Activated T-cell treated with anti-CD3 and anti-CD28 coated beads, Interleukin-2, amount 50 U/mL, for 24 hours (primary cell): ENCODE results near the gene TMEM45A.

ENCODE experiments used
- DNase-seq: peaks from one replicate; pipeline ENCODE4 v3.0.0-alpha.2; 2020
- H3K27ac Mint-ChIP-seq: 2 replicates; pipeline ENCODE4 v1.8.0; 2020; ENCODE audit warnings: mild to moderate bottlenecking, mixed read lengths
- H3K27me3 Mint-ChIP-seq: 2 replicates; pipeline ENCODE4 v1.8.0; 2020; ENCODE audit warnings: mixed read lengths
- H3K36me3 Mint-ChIP-seq: 2 replicates; pipeline ENCODE4 v1.8.0; 2020; ENCODE audit warnings: low read depth, mixed read lengths
- H3K4me1 Mint-ChIP-seq: 2 replicates; pipeline ENCODE4 v1.8.0; 2020; ENCODE audit warnings: low read depth, mixed read lengths
- H3K4me3 Mint-ChIP-seq: 2 replicates; pipeline ENCODE4 v1.8.0; 2020; ENCODE audit warnings: mild to moderate bottlenecking, moderate library complexity, mixed read lengths
- H3K9me3 Mint-ChIP-seq: 2 replicates; pipeline ENCODE4 v1.8.0; 2020; ENCODE audit warnings: mixed read lengths

TMEM45A gene

GRCh38 chr3:100516232-100516631 lies 23.8 kb downstream of the TMEM45A start:
- no peaks in the 10 kb centered on the region for H3K36me3 Mint-ChIP-seq
- no peaks in the 10 kb centered on the region for H3K4me1 Mint-ChIP-seq
- no peaks in the 10 kb centered on the region for H3K9me3 Mint-ChIP-seq
- no peaks in the 10 kb centered on the region for H3K27me3 Mint-ChIP-seq
- DNase-seq = no peak
- H3K27ac Mint-ChIP-seq = no peak overlapping the region
- H3K4me3 Mint-ChIP-seq = no peak overlapping the region

GRCh38 chr3:100516838-100517237 lies 24.4 kb downstream of the TMEM45A start:
- Mint-ChIP-seq H3K4me3 (no peak overlapping the region), H3K9me3 (no peaks in the 10 kb centered on the region), H3K36me3 (no peaks in the 10 kb centered on the region), H3K4me1 (no peaks in the 10 kb centered on the region), H3K27me3 (no peaks in the 10 kb centered on the region), H3K27ac (no peak overlapping the region)
- DNase-seq = no peak

GRCh38 chr3:100517276-100517675 lies 24.9 kb downstream of the TMEM45A start:
- Mint-ChIP-seq H3K4me1 (no peaks in the 10 kb centered on the region), H3K27ac (no peak overlapping the region), H3K36me3 (no peaks in the 10 kb centered on the region), H3K9me3 (no peaks in the 10 kb centered on the region), H3K4me3 (no peak overlapping the region), H3K27me3 (no peaks in the 10 kb centered on the region)
- DNase-seq = no peak

GRCh38 chr3:100518244-100518643 lies 25.8 kb downstream of the TMEM45A start:
- DNase-seq = no peak
- Mint-ChIP-seq H3K27ac (no peak overlapping the region), H3K4me1 (no peaks in the 10 kb centered on the region), H3K27me3 (no peaks in the 10 kb centered on the region), H3K9me3 (no peaks in the 10 kb centered on the region), H3K4me3 (no peak overlapping the region), H3K36me3 (no peaks in the 10 kb centered on the region)

- DNase-seq = no peak
- H3K4me1 Mint-ChIP-seq = no peaks in the 10 kb centered on the region
- H3K9me3 Mint-ChIP-seq = no peaks in the 10 kb centered on the region
- no peaks in the 10 kb centered on the region for H3K27me3 Mint-ChIP-seq
- no peak overlapping the region for H3K4me3 Mint-ChIP-seq
- H3K27ac Mint-ChIP-seq = no peak overlapping the region
- no peaks in the 10 kb centered on the region for H3K36me3 Mint-ChIP-seq
Measured at GRCh38 chr3:100518983-100519382, 26.6 kb downstream of the TMEM45A start.

- H3K27ac Mint-ChIP-seq = no peak overlapping the region
- H3K27me3 Mint-ChIP-seq = peaks cover 6% of the 10 kb centered on the region
- no peaks in the 10 kb centered on the region for H3K9me3 Mint-ChIP-seq
- H3K4me1 Mint-ChIP-seq = no peaks in the 10 kb centered on the region
- no peak overlapping the region for H3K4me3 Mint-ChIP-seq
- no peak for DNase-seq
- no peaks in the 10 kb centered on the region for H3K36me3 Mint-ChIP-seq
Measured at GRCh38 chr3:100521439-100521845, 29.0 kb downstream of the TMEM45A start.

- Mint-ChIP-seq H3K4me3 (no peak overlapping the region), H3K27ac (no peak overlapping the region), H3K4me1 (no peaks in the 10 kb centered on the region), H3K36me3 (no peaks in the 10 kb centered on the region), H3K9me3 (no peaks in the 10 kb centered on the region), H3K27me3 (peaks cover 6% of the 10 kb centered on the region)
- DNase-seq = no peak
Measured at GRCh38 chr3:100522125-100522524, 29.7 kb downstream of the TMEM45A start.

- no peaks in the 10 kb centered on the region for H3K4me1 Mint-ChIP-seq
- H3K27me3 Mint-ChIP-seq = peaks cover 8% of the 10 kb centered on the region
- no peaks in the 10 kb centered on the region for H3K36me3 Mint-ChIP-seq
- no peak for DNase-seq
- no peak overlapping the region for H3K4me3 Mint-ChIP-seq
- no peak overlapping the region for H3K27ac Mint-ChIP-seq
- H3K9me3 Mint-ChIP-seq = no peaks in the 10 kb centered on the region
Measured at GRCh38 chr3:100523050-100523760, 30.8 kb downstream of the TMEM45A start.

- Mint-ChIP-seq H3K9me3 (no peaks in the 10 kb centered on the region), H3K4me1 (no peaks in the 10 kb centered on the region), H3K36me3 (no peaks in the 10 kb centered on the region), H3K4me3 (no peak overlapping the region), H3K27me3 (peaks cover 9% of the 10 kb centered on the region), H3K27ac (no peak overlapping the region)
- DNase-seq = no peak
Measured at GRCh38 chr3:100525753-100526612, 33.6 kb downstream of the TMEM45A start.

- Mint-ChIP-seq H3K36me3 (no peaks in the 10 kb centered on the region), H3K27ac (no peak overlapping the region), H3K4me1 (no peaks in the 10 kb centered on the region), H3K4me3 (no peak overlapping the region), H3K27me3 (peaks cover 9% of the 10 kb centered on the region), H3K9me3 (no peaks in the 10 kb centered on the region)
- DNase-seq = no peak
Measured at GRCh38 chr3:100526613-100527346, 34.4 kb downstream of the TMEM45A start.

- Mint-ChIP-seq H3K9me3 (no peaks in the 10 kb centered on the region), H3K4me1 (no peaks in the 10 kb centered on the region), H3K36me3 (no peaks in the 10 kb centered on the region), H3K4me3 (no peak overlapping the region), H3K27me3 (peaks cover 9% of the 10 kb centered on the region), H3K27ac (no peak overlapping the region)
- DNase-seq = no peak
Measured at GRCh38 chr3:100527347-100527735, 34.9 kb downstream of the TMEM45A start.

GRCh38 chr3:100531093-100531492 lies 38.7 kb downstream of the TMEM45A start:
- H3K36me3 Mint-ChIP-seq = no peaks in the 10 kb centered on the region
- no peak overlapping the region for H3K27ac Mint-ChIP-seq
- H3K27me3 Mint-ChIP-seq = peaks cover 5% of the 10 kb centered on the region
- DNase-seq = no peak
- H3K9me3 Mint-ChIP-seq = no peaks in the 10 kb centered on the region
- H3K4me3 Mint-ChIP-seq = no peak overlapping the region
- H3K4me1 Mint-ChIP-seq = no peaks in the 10 kb centered on the region

- Mint-ChIP-seq H3K4me3 (no peak overlapping the region), H3K9me3 (no peaks in the 10 kb centered on the region), H3K4me1 (no peaks in the 10 kb centered on the region), H3K36me3 (no peaks in the 10 kb centered on the region), H3K27me3 (peaks cover 3% of the 10 kb centered on the region), H3K27ac (no peak overlapping the region)
- DNase-seq = no peak
Measured at GRCh38 chr3:100532411-100532810, 40.0 kb downstream of the TMEM45A start.

- DNase-seq = no peak
- Mint-ChIP-seq H3K36me3 (no peaks in the 10 kb centered on the region), H3K9me3 (no peaks in the 10 kb centered on the region), H3K4me1 (no peaks in the 10 kb centered on the region), H3K27ac (no peak overlapping the region), H3K27me3 (peaks cover 1% of the 10 kb centered on the region), H3K4me3 (no peak overlapping the region)
Measured at GRCh38 chr3:100533176-100533575, 40.8 kb downstream of the TMEM45A start.

- H3K9me3 Mint-ChIP-seq = no peaks in the 10 kb centered on the region
- no peak for DNase-seq
- no peak overlapping the region for H3K27ac Mint-ChIP-seq
- no peaks in the 10 kb centered on the region for H3K36me3 Mint-ChIP-seq
- H3K4me1 Mint-ChIP-seq = no peaks in the 10 kb centered on the region
- no peaks in the 10 kb centered on the region for H3K27me3 Mint-ChIP-seq
- H3K4me3 Mint-ChIP-seq = no peak overlapping the region
Measured at GRCh38 chr3:100535610-100535943, 43.2 kb downstream of the TMEM45A start.
